H1 (cell line): ENCODE results near the gene C10orf120. TPM values are rescaled to one million over a fixed set of nuclear protein-coding genes. Genes with fewer than 3 reads are reported as not detected.

ENCODE experiments used
- CTCF ChIA-PET: fragments of 300-600 bp; sonication (Branson Sonifier 250); formaldehyde crosslinking; loops from one replicate; lab custom pipeline; 2021; ENCODE audit not compliant: partially characterized antibody; lab: Charles Lee
- POLR2A ChIA-PET: fragments of 300-600 bp; sonication (Branson Sonifier 250); formaldehyde crosslinking; loops from one replicate; lab custom pipeline; 2021; ENCODE audit warnings: inconsistent platforms; ENCODE audit not compliant: partially characterized antibody; lab: Charles Lee
- DNase-seq, 2 experiments: peaks; one replicate each; pipeline versions ENCODE4 v3.0.0 to v3.0.0-alpha.2; 2010 to 2022; ENCODE audit warnings: low spot score in 2 of 2, low read depth in 1 of 2, mixed read lengths in 1 of 2
- FAIRE-seq: peaks from 2 replicates; lab custom pipeline; 2011; peaks lifted over from hg19 to GRCh38; lab: Jason Lieb, UNC
- H2AFZ ChIP-seq: 2 replicates; pipeline ENCODE4 v1.8.1; 2012; ENCODE audit warnings: low read length, inconsistent platforms
- H2AK5ac ChIP-seq: 2 replicates; pipeline ENCODE4 v1.6.1; 2013; ENCODE audit warnings: low read depth, low read length
- H2BK120ac ChIP-seq: replicated peaks from 2 replicates; pipeline ENCODE3; 2013; ENCODE audit warnings: low read depth, low read length, inconsistent platforms
- H2BK12ac ChIP-seq: 2 replicates; pipeline ENCODE4 v1.6.1; 2013; ENCODE audit warnings: low read depth, low read length
- H2BK15ac ChIP-seq: 2 replicates; pipeline ENCODE4 v1.6.1; 2013; ENCODE audit warnings: low read length
- H2BK20ac ChIP-seq: 2 replicates; pipeline ENCODE4 v1.6.1; 2013; ENCODE audit warnings: low read length
- H2BK5ac ChIP-seq: 2 replicates; pipeline ENCODE4 v1.6.1; 2013; ENCODE audit warnings: low read depth, low read length
- H3K14ac ChIP-seq: 2 replicates; pipeline ENCODE4 v1.6.1; 2013; ENCODE audit warnings: inconsistent platforms; ENCODE audit not compliant: insufficient read length
- H3K18ac ChIP-seq: 2 replicates; pipeline ENCODE4 v1.6.1; 2013; ENCODE audit warnings: low read length; ENCODE audit errors: extremely low read depth
- H3K23ac ChIP-seq: 2 replicates; pipeline ENCODE4 v1.6.1; 2013; ENCODE audit warnings: inconsistent platforms; ENCODE audit not compliant: insufficient read length
- H3K23me2 ChIP-seq: 2 replicates; pipeline ENCODE4 v1.6.1; 2013; ENCODE audit warnings: low read depth, low read length
- H3K27ac ChIP-seq: 2 replicates; pipeline ENCODE4 v1.6.1; 2011; ENCODE audit warnings: low read depth, low read length, inconsistent platforms
- H3K27me3 ChIP-seq, 4 experiments: replicated peaks in 1 of 4; 1 replicate in 1 of 4; 2 replicates in 3 of 4; pipeline versions ENCODE4 v1.6.1 to v1.8.1; 2011 to 2013; ENCODE audit warnings: low read length in 3 of 4, mild to moderate bottlenecking in 3 of 4, inconsistent platforms in 2 of 4, mixed read lengths in 2 of 4, moderate library complexity in 1 of 4; ENCODE audit not compliant: control insufficient read depth in 3 of 4, insufficient read depth in 3 of 4; ENCODE audit errors: extremely low read depth in 1 of 4
- H3K36me3 ChIP-seq, 4 experiments: 2 replicates each; pipeline versions ENCODE4 v1.6.1 to v1.8.1; 2011 to 2013; ENCODE audit warnings: mild to moderate bottlenecking in 4 of 4, low read length in 3 of 4, moderate library complexity in 2 of 4, control low read depth in 1 of 4, inconsistent platforms in 1 of 4; ENCODE audit not compliant: insufficient read depth in 4 of 4, control insufficient read depth in 2 of 4
- H3K4ac ChIP-seq: replicated peaks from 2 replicates; pipeline ENCODE3; 2013; ENCODE audit warnings: low read length, low read depth, mixed read lengths, inconsistent platforms; ENCODE audit not compliant: insufficient read length
- H3K4me1 ChIP-seq, 4 experiments: replicated peaks in 1 of 4; 1 replicate in 1 of 4; 2 replicates in 3 of 4; pipeline versions ENCODE4 v1.6.1 to v1.8.1; 2011 to 2013; ENCODE audit warnings: low read length in 3 of 4, inconsistent platforms in 2 of 4, mixed read lengths in 1 of 4; ENCODE audit not compliant: insufficient read depth in 4 of 4, control insufficient read depth in 3 of 4
- H3K4me2 ChIP-seq, 2 experiments: 2 replicates each; pipeline versions ENCODE4 v1.6.1 to v1.8.1; 2011 to 2013; ENCODE audit warnings: low read depth in 2 of 2, low read length in 2 of 2, control low read depth in 1 of 2, inconsistent platforms in 1 of 2, mild to moderate bottlenecking in 1 of 2; ENCODE audit not compliant: insufficient read depth in 1 of 2
- H3K4me3 ChIP-seq, 4 experiments: fragments of 200-600, 300-600 bp in 1 of 4; sonication (generic), shearing (Covaris generic), sonication (Bioruptor Twin) in 1 of 4; 2 replicates each; pipeline versions ENCODE4 v1.5.1 to v1.8.1; 2011 to 2016; ENCODE audit warnings: low read length in 4 of 4, low read depth in 3 of 4, control low read depth in 2 of 4, inconsistent platforms in 2 of 4, mild to moderate bottlenecking in 2 of 4, mixed read lengths in 1 of 4, moderate library complexity in 1 of 4; ENCODE audit not compliant: insufficient read depth in 2 of 4; ENCODE audit errors: extremely low read depth in 1 of 4
- H3K56ac ChIP-seq: replicated peaks from 2 replicates; pipeline ENCODE3; 2013; ENCODE audit warnings: low read depth, mild to moderate bottlenecking, mixed read lengths, low read length, inconsistent platforms; ENCODE audit not compliant: insufficient read length
- H3K79me1 ChIP-seq: 2 replicates; pipeline ENCODE4 v1.6.1; 2013; ENCODE audit warnings: low read depth, low read length, control low read depth
- H3K79me2 ChIP-seq, 2 experiments: 2 replicates each; pipeline versions ENCODE4 v1.6.1 to v1.8.1; 2012 to 2013; ENCODE audit warnings: low read length in 2 of 2, mild to moderate bottlenecking in 2 of 2, inconsistent platforms in 1 of 2; ENCODE audit not compliant: insufficient read depth in 2 of 2, control insufficient read depth in 1 of 2
- H3K9ac ChIP-seq, 4 experiments: replicated peaks in 1 of 4; 1 replicate in 1 of 4; 2 replicates in 3 of 4; pipeline versions ENCODE4 v1.6.1 to v1.8.1; 2011 to 2013; ENCODE audit warnings: low read depth in 3 of 4, low read length in 3 of 4, control low read depth in 2 of 4, mild to moderate bottlenecking in 2 of 4, moderate library complexity in 2 of 4, inconsistent platforms in 1 of 4; ENCODE audit errors: extremely low read depth in 1 of 4
- H3K9me3 ChIP-seq, 2 experiments: 2 replicates each; pipeline versions ENCODE4 v1.6.1 to v1.8.1; 2012 to 2013; ENCODE audit warnings: mild to moderate bottlenecking in 2 of 2, moderate library complexity in 2 of 2, control low read depth in 1 of 2, inconsistent platforms in 1 of 2, low read depth in 1 of 2, low read length in 1 of 2, mixed read lengths in 1 of 2; ENCODE audit not compliant: insufficient read depth in 2 of 2
- H4K20me1 ChIP-seq, 2 experiments: replicated peaks in 1 of 2; 2 replicates each; pipeline versions ENCODE3 to v1.8.1; 2011 to 2013; ENCODE audit warnings: inconsistent platforms in 2 of 2, low read length in 2 of 2, mild to moderate bottlenecking in 1 of 2; ENCODE audit not compliant: insufficient read depth in 2 of 2, control insufficient read depth in 1 of 2
- H4K5ac ChIP-seq: 2 replicates; pipeline ENCODE4 v1.6.1; 2013; ENCODE audit warnings: low read length, low read depth, mixed read lengths, inconsistent platforms; ENCODE audit not compliant: insufficient read length
- H4K8ac ChIP-seq: 2 replicates; pipeline ENCODE4 v1.8.0; 2013; ENCODE audit warnings: mild to moderate bottlenecking, moderate library complexity, low read length, inconsistent platforms; ENCODE audit not compliant: insufficient read depth; ENCODE audit errors: extremely low read depth
- H4K91ac ChIP-seq: replicated peaks from 2 replicates; pipeline ENCODE3; 2013; ENCODE audit warnings: low read length, mixed read lengths, inconsistent platforms; ENCODE audit not compliant: insufficient read length
- CBX8 ChIP-seq: fragments of 300-800, 300-1000 bp; sonication (generic); IDR thresholded peaks from 2 replicates; pipeline ENCODE4 v1.7.1; 2016; ENCODE audit warnings: low read depth, low read length, borderline replicate concordance
- CTCF ChIP-seq, 3 experiments: IDR thresholded peaks; 1 replicate in 2 of 3; 2 replicates in 1 of 3; pipeline versions ENCODE4 v1.5.1 to v1.6.1; 2011; ENCODE audit warnings: low read length in 3 of 3, mild to moderate bottlenecking in 3 of 3, inconsistent platforms in 2 of 3, low read depth in 1 of 3, moderate library complexity in 1 of 3; ENCODE audit not compliant: insufficient read depth in 1 of 3; ENCODE audit errors: control extremely low read depth in 1 of 3
- EGR1 ChIP-seq: IDR thresholded peaks from 2 replicates; pipeline ENCODE4 v1.6.1; 2011; ENCODE audit warnings: low read depth, low read length, borderline replicate concordance
- EZH2 ChIP-seq: fragments of 200-600 bp; sonication (generic); IDR thresholded peaks from 2 replicates; pipeline ENCODE4 v1.7.1; 2012; ENCODE audit warnings: low read depth, mild to moderate bottlenecking, moderate library complexity, low read length, inconsistent platforms; ENCODE audit not compliant: severe bottlenecking
- HDAC2 ChIP-seq, 2 experiments: fragments of 300-600 bp in 1 of 2; sonication (generic) in 1 of 2; IDR thresholded peaks; 2 replicates each; pipeline ENCODE4 v1.6.1; 2011 to 2012; ENCODE audit warnings: low read depth in 2 of 2, low read length in 2 of 2, mild to moderate bottlenecking in 2 of 2, moderate library complexity in 2 of 2, borderline replicate concordance in 1 of 2, inconsistent platforms in 1 of 2
- JUND ChIP-seq: IDR thresholded peaks from 2 replicates; pipeline ENCODE4 v1.6.1; 2011; ENCODE audit warnings: mild to moderate bottlenecking, improper control_type of control experiment, low read length
- KDM5A ChIP-seq: fragments of 200-600 bp; IDR thresholded peaks from 2 replicates; pipeline ENCODE4 v1.7.1; 2012; ENCODE audit warnings: mild to moderate bottlenecking, low read length, inconsistent platforms, mixed read lengths
- RNF2 ChIP-seq: fragments of 200-900, 300-1000 bp; sonication (generic); IDR thresholded peaks from 2 replicates; pipeline ENCODE4 v1.7.1; 2016; ENCODE audit warnings: borderline replicate concordance, low read depth, mild to moderate bottlenecking, antibody characterized with exemption, low read length; ENCODE audit not compliant: poor library complexity, severe bottlenecking; ENCODE audit errors: missing control alignments
- YY1 ChIP-seq: IDR thresholded peaks from 2 replicates; pipeline ENCODE4 v1.6.1; 2011; ENCODE audit warnings: low read depth, mild to moderate bottlenecking, low read length
- ZNF274 ChIP-seq: IDR thresholded peaks from 2 replicates; pipeline ENCODE4 v1.7.0; 2012; ENCODE audit warnings: low read length, borderline replicate concordance; ENCODE audit errors: extremely low read depth
- whole genome bisulfite sequencing, 2 experiments: shearing (Covaris generic) in 1 of 2; methylation state at CpG; one replicate each; pipeline versions ENCODE4 v1.1.6 to v1.1.7; 2013 to 2015; ENCODE audit warnings: low lambda C conversion rate in 2 of 2, mixed read lengths in 2 of 2, inconsistent platforms in 1 of 2, low coverage in 1 of 2, missing lambda C conversion rate in 1 of 2; ENCODE audit not compliant: insufficient replicate concordance in 2 of 2, insufficient coverage in 1 of 2, insufficient read length in 1 of 2; ENCODE audit errors: extremely low coverage in 1 of 2, missing lambda C conversion rate in 1 of 2; 5-methylcytosine and 5-hydroxymethylcytosine counted together
- polyA plus RNA-seq, 7 experiments: library from polyadenylated mRNA; depleted of rRNA in 3 of 7; stranded (reverse) in 5 of 7; unstranded in 2 of 7; fragments of >200 nt in 5 of 7; fragments of 200-250 nt in 2 of 7; gene quantifications; 1 replicate in 5 of 7; 2 replicates in 1 of 7; 4 replicates in 1 of 7; pipeline versions ENCODE4 v1.2.1 to v1.2.3, GENCODE V29; 2011 to 2013; ENCODE audit warnings: missing spikeins in 2 of 7, mixed read lengths in 2 of 7
- total RNA-seq: library from RNA; stranded (reverse); fragmentation: NEBNext Ultra II Directional; extraction: Animal tissue kit (Norgen Biotek cat#: 25700); gene quantifications from 2 replicates; pipeline ENCODE4 v1.2.1, GENCODE V29; 2021
- TF ChIP-seq, protein P1 (sequence below): IDR thresholded peaks from 2 replicates; pipeline ENCODE4 v1.6.1; 2012; ENCODE audit warnings: inconsistent platforms

C10orf120 gene
- total and polyA plus RNA-seq, 2 of the 8 experiments (the other 6 are each of a cell fraction or from before 2014, with no cell fraction given), result not detected

- no peak overlapping the region for H3K23ac ChIP-seq
- no peak overlapping the region for H2BK12ac ChIP-seq
- no peaks in the 10 kb centered on the region for H3K9me3 ChIP-seq
- DNase-seq (no peak), FAIRE-seq (no peak)
- H3K18ac ChIP-seq, result no peak overlapping the region
- no peaks in the 10 kb centered on the region for H4K20me1 ChIP-seq
- no peak overlapping the region for H2AK5ac ChIP-seq
- no peak overlapping the region for H3K4me2 ChIP-seq
- WGBS, 2 experiments, result 62% methylated on average over 3 of the region's 3 CpGs; no CpG with 5 or more reads in 1 of the 2 experiments
- H3K79me2 ChIP-seq, result no peaks in the 10 kb centered on the region
- H2BK20ac ChIP-seq, result no peak overlapping the region
- no peaks in the 10 kb centered on the region for H3K79me1 ChIP-seq
- H4K5ac ChIP-seq, result no peak overlapping the region
- ChIA-PET CTCF (interaction anchor here (0.6 to 4.9 kb wide), 3 partner anchors 9 to 395 kb away, joined by 3 to 39 read pairs (median 4); no protein-coding TSS in a partner anchor), POLR2A (no interaction called here)
- H2BK120ac ChIP-seq, result no peak overlapping the region
- H3K9ac ChIP-seq, result no peak overlapping the region
- no peak overlapping the region for H2BK5ac ChIP-seq
- no peak overlapping the region for H3K4ac ChIP-seq
- H3K27me3 ChIP-seq, result no peaks in the 10 kb centered on the region
- H2BK15ac ChIP-seq, result no peak overlapping the region
- no peak overlapping the region for H4K91ac ChIP-seq
- H3K56ac ChIP-seq, result no peak overlapping the region
- H3K23me2 ChIP-seq, result no peaks in the 10 kb centered on the region
- H3K27ac ChIP-seq, result no peak overlapping the region
- H3K36me3 ChIP-seq, result no peaks in the 10 kb centered on the region
- no peak overlapping the region for H3K4me3 ChIP-seq
- H3K4me1 ChIP-seq, result no peaks in the 10 kb centered on the region
- no peak overlapping the region for H3K14ac ChIP-seq
- no peak overlapping the region for H2AFZ ChIP-seq
- no peak overlapping the region for H4K8ac ChIP-seq
- no peak for TF ChIP-seq CBX8
- no peak for TF ChIP-seq CTCF (IDR thresholded peaks at IDR 0.05; ENCODE audit: control extremely low read depth in 1 of 3, insufficient read depth in 1 of 3, low read depth in 1 of 3, low read length in 3 of 3)
- no peak for TF ChIP-seq ZNF274
- TF ChIP-seq KDM5A, result no peak
- no peak for TF ChIP-seq EZH2
- TF ChIP-seq HDAC2 (IDR thresholded peaks at IDR 0.05; ENCODE audit: borderline replicate concordance in 1 of 2, low read depth in 2 of 2, low read length in 2 of 2), result no peak
- no peak for TF ChIP-seq YY1
- TF ChIP-seq EGR1, result no peak
- no peak for TF ChIP-seq JUND
- no peak for TF ChIP-seq RNF2
- TF ChIP-seq, protein P1, sequence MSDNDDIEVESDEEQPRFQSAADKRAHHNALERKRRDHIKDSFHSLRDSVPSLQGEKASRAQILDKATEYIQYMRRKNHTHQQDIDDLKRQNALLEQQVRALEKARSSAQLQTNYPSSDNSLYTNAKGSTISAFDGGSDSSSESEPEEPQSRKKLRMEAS, result no peak
These were observed 41.9 kb downstream of the C10orf120 start for GRCh38 chr10:122657729-122658128.
